ENCODE data around the gene PRR15. TPM values are rescaled to one million over a fixed set of nuclear protein-coding genes. Genes with fewer than 3 reads are reported as not detected.

Gene PRR15
- total and polyA plus RNA-seq, 2 of the 8 experiments (the other 6 are each of a cell fraction or from before 2014, with no cell fraction given), result 4.9 to 7.9 TPM

GRCh38 chr7:29611941-29612544 is 48.4 kb downstream of the PRR15 start:
- Histone ChIP-seq H3K79me1 (ENCODE audit: low read depth, low read length) (no peaks in the 10 kb centered on the region), H2BK5ac (ENCODE audit: low read depth, low read length) (no peak overlapping the region; the same call in 1 of the 2 replicates), H3K79me2 (ENCODE audit: control insufficient read depth in 1 of 2, insufficient read depth in 2 of 2, low read length in 2 of 2) (no peaks in the 10 kb centered on the region), H3K56ac (replicated peaks; ENCODE audit: insufficient read length, low read depth, low read length) (no peak overlapping the region), H3K9ac (replicated peaks in 1 of 4; ENCODE audit: extremely low read depth in 1 of 4, low read depth in 3 of 4, low read length in 3 of 4) (no peak overlapping the region), H4K20me1 (replicated peaks in 1 of 2; ENCODE audit: control insufficient read depth in 1 of 2, insufficient read depth in 2 of 2, low read length in 2 of 2) (no peaks in the 10 kb centered on the region), H4K8ac (ENCODE audit: extremely low read depth, insufficient read depth, low read length) (no peak overlapping the region), H3K9me3 (ENCODE audit: insufficient read depth in 2 of 2, low read depth in 1 of 2, low read length in 1 of 2) (no peaks in the 10 kb centered on the region), H2BK20ac (ENCODE audit: low read length) (peak overlapping the region; percentile 9; the same call in 1 of the 2 replicates), H3K4me1 (replicated peaks in 1 of 4; ENCODE audit: control insufficient read depth in 3 of 4, insufficient read depth in 4 of 4, low read length in 3 of 4) (peaks cover 7 to 17% (median 8%) of the 10 kb centered on the region in 4 experiments; a peak in 5 of 7 replicates), H4K5ac (ENCODE audit: insufficient read length, low read depth, low read length) (peak overlapping the region; percentile 55), H3K4me3 (ENCODE audit: extremely low read depth in 1 of 4, insufficient read depth in 2 of 4, low read depth in 3 of 4, low read length in 4 of 4) (0 out of 8 replicates have a peak overlapping the region, but pooled peaks of 1 of the 4 experiments have one; percentile 2), H2BK15ac (ENCODE audit: low read length) (no peak overlapping the region), H2BK12ac (ENCODE audit: low read depth, low read length) (no peak overlapping the region), H3K4me2 (ENCODE audit: insufficient read depth in 1 of 2, low read depth in 2 of 2, low read length in 2 of 2) (peak overlapping the region in 1 of 2 experiments; percentile 3; a peak in 2 of 4 replicates), H2BK120ac (replicated peaks; ENCODE audit: low read depth, low read length) (no peak overlapping the region), H2AK5ac (ENCODE audit: low read depth, low read length) (no peak overlapping the region), H3K27ac (ENCODE audit: low read depth, low read length) (no peak overlapping the region), H3K36me3 (ENCODE audit: control insufficient read depth in 2 of 4, insufficient read depth in 4 of 4, low read length in 3 of 4) (no peaks in the 10 kb centered on the region), H3K27me3 (replicated peaks in 1 of 4; ENCODE audit: control insufficient read depth in 3 of 4, extremely low read depth in 1 of 4, insufficient read depth in 3 of 4, low read length in 3 of 4) (no peaks in the 10 kb centered on the region), H4K91ac (replicated peaks; ENCODE audit: insufficient read length, low read length) (peak overlapping the region; percentile 39), H3K18ac (ENCODE audit: extremely low read depth, low read length) (no peak overlapping the region; the same call in 1 of the 2 replicates), H2AFZ (ENCODE audit: low read length) (peak overlapping the region; percentile 57; the same call in 1 of the 2 replicates), H3K4ac (replicated peaks; ENCODE audit: insufficient read length, low read depth, low read length) (no peak overlapping the region), H3K23me2 (ENCODE audit: low read depth, low read length) (no peaks in the 10 kb centered on the region), H3K23ac (ENCODE audit: insufficient read length) (no peak overlapping the region), H3K14ac (ENCODE audit: insufficient read length) (no peak overlapping the region)
- ChIA-PET POLR2A (ENCODE audit: partially characterized antibody) (interaction anchor here (1.0 kb wide), 1 partner anchor 9 kb away, joined by 4 read pairs; no protein-coding TSS in a partner anchor), CTCF (ENCODE audit: partially characterized antibody) (interaction anchor here (0.9 to 1.6 kb wide), 6 partner anchors 9 to 169 kb away, joined by 3 to 6 read pairs (median 4); no protein-coding TSS in a partner anchor)
- WGBS, 2 experiments (ENCODE audit: extremely low coverage in 1 of 2, insufficient coverage in 1 of 2, insufficient read length in 1 of 2, insufficient replicate concordance in 2 of 2, low coverage in 1 of 2, low lambda C conversion rate in 2 of 2, missing lambda C conversion rate in 1 of 2), result 50 to 100% methylated on average over 1 to 4 of the region's 4 CpGs
- DNase-seq (ENCODE audit: low read depth in 1 of 2, low spot score in 2 of 2) (no peak), FAIRE-seq (no peak)
- TF ChIP-seq BRCA1 (IDR thresholded peaks at IDR 0.05; ENCODE audit: low read depth, low read length) (no peak), SP1 (IDR thresholded peaks at IDR 0.05; ENCODE audit: low read depth, low read length) (peak; percentile 63; the same call in 1 of the 2 replicates), EP300 (IDR thresholded peaks at IDR 0.05; ENCODE audit: borderline replicate concordance in 1 of 2, low read depth in 2 of 2, low read length in 2 of 2) (0 out of 3 replicates have a peak, but pooled peaks of 1 of the 2 experiments have one; percentile 18), ASH2L (IDR thresholded peaks at IDR 0.05; ENCODE audit: low read length) (peak; percentile 54), YY1 (IDR thresholded peaks at IDR 0.05; ENCODE audit: low read depth, low read length) (peak; percentile 77), TAF1 (IDR thresholded peaks at IDR 0.05; ENCODE audit: low read depth, low read length) (0 out of 2 replicates have a peak, but pooled peaks have one; percentile 29), SIX5 (IDR thresholded peaks at IDR 0.05; ENCODE audit: low read depth, low read length) (no peak), SP4 (IDR thresholded peaks at IDR 0.05; ENCODE audit: low read length) (no peak), RAD21 (IDR thresholded peaks at IDR 0.05 in 1 of 2, conservative IDR thresholded peaks at IDR 0.05 in 1 of 2; ENCODE audit: low read depth in 2 of 2, low read length in 2 of 2) (peak in 1 of 2 experiments; percentile 19; a peak in 2 of 4 replicates)
- TF ChIP-seq, protein P1, sequence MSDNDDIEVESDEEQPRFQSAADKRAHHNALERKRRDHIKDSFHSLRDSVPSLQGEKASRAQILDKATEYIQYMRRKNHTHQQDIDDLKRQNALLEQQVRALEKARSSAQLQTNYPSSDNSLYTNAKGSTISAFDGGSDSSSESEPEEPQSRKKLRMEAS (IDR thresholded peaks at IDR 0.05), result peak; percentile 37; the same call in 1 of the 2 replicates

Data from H1 (cell line).